ENCODE data around the gene LSR. TPM values are rescaled to one million over a fixed set of nuclear protein-coding genes. Genes with fewer than 3 reads are reported as not detected.

Gene LSR
- total RNA-seq, 1 donor from 2014 or later = 27.1 TPM

DNA sequence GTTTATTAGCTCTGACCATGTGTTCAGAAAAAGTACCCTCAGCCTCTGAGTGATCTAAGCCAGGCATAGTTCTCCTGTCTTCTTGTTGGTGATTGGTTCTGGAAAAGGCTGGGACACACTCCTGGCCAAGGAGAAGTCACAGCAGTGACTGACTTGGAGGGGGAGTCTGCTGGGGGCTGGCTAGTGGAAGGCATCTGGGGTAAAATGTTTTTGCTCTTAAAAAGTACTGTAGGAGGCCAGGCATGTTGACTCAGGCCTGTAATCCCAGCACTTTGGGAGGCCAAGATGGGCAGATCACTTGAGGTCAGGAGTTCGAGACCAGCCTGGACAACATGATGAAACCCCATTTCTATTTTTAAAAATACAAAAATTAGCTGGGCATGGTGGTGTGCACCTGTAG is 41.9 kb upstream of the LSR start:
- Mint-ChIP-seq H3K9me3 (no peaks in the 10 kb centered on the region), H3K27me3 (ENCODE audit: insufficient read depth, low read depth) (peaks cover 5% of the 10 kb centered on the region), H3K36me3 (no peaks in the 10 kb centered on the region), H3K4me3 (peak overlapping the region; percentile 57), H3K27ac (no peak overlapping the region), H3K4me1 (peaks cover 3% of the 10 kb centered on the region)
- Histone ChIP-seq H3K9ac (no peak overlapping the region), H3K27ac (no peak overlapping the region), H3K79me2 (ENCODE audit: low read depth) (no peaks in the 10 kb centered on the region), H3F3A (ENCODE audit: low read depth) (peaks cover 19% of the 10 kb centered on the region), H3K4me2 (no peak overlapping the region), H3K4me1 (peaks cover 12% of the 10 kb centered on the region), H2AFZ (replicated peaks) (no peak overlapping the region), H4K20me1 (ENCODE audit: low read depth) (no peaks in the 10 kb centered on the region), H3K9me3 (ENCODE audit: low read depth) (no peaks in the 10 kb centered on the region), H3K27me3 (no peaks in the 10 kb centered on the region), H3K4me3 (no peak overlapping the region), H3K36me3 (no peaks in the 10 kb centered on the region)
- DNase-seq (ENCODE audit: low spot score) = no peak
- TF ChIP-seq EZH2 (IDR thresholded peaks at IDR 0.05) (no peak), EZH2phosphoT487 (IDR thresholded peaks at IDR 0.05) (no peak)
- TF ChIP-seq, protein P1, sequence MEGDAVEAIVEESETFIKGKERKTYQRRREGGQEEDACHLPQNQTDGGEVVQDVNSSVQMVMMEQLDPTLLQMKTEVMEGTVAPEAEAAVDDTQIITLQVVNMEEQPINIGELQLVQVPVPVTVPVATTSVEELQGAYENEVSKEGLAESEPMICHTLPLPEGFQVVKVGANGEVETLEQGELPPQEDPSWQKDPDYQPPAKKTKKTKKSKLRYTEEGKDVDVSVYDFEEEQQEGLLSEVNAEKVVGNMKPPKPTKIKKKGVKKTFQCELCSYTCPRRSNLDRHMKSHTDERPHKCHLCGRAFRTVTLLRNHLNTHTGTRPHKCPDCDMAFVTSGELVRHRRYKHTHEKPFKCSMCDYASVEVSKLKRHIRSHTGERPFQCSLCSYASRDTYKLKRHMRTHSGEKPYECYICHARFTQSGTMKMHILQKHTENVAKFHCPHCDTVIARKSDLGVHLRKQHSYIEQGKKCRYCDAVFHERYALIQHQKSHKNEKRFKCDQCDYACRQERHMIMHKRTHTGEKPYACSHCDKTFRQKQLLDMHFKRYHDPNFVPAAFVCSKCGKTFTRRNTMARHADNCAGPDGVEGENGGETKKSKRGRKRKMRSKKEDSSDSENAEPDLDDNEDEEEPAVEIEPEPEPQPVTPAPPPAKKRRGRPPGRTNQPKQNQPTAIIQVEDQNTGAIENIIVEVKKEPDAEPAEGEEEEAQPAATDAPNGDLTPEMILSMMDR (IDR thresholded peaks at IDR 0.05) = no peak

DNA sequence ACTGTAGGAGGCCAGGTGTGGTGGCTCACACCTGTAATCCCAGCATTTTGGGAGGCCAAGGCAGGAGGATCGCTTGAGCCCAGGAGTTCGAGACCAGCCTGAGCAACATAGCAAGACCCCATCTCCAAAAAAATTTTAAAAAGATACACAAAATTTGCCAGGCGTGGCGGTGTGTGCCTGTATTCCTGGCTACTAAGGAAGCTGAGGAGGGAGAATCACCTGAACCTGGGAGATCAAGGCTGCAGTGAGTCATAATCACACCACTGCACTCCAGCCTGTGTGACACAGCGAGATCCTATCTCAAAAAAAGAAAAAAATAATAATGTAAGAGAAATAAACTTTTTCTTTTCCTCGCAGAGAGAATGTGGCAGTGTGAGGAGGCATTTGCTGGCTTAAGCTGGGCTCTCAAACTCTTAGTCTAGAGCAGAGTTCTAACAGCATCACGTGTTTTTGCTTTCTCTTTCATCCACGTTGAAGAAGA is 41.4 kb upstream of the LSR start:
- no peaks in the 10 kb centered on the region for H3K79me2 ChIP-seq (ENCODE audit: low read depth)
- H3K4me1 ChIP-seq = peaks cover 12% of the 10 kb centered on the region
- no peaks in the 10 kb centered on the region for H3K9me3 ChIP-seq (ENCODE audit: low read depth)
- no peaks in the 10 kb centered on the region for H3K27me3 ChIP-seq
- no peak overlapping the region for H3K4me3 ChIP-seq
- H4K20me1 ChIP-seq (ENCODE audit: low read depth) = no peaks in the 10 kb centered on the region
- TF ChIP-seq EZH2phosphoT487 (IDR thresholded peaks at IDR 0.05) (no peak), EZH2 (IDR thresholded peaks at IDR 0.05) (no peak)
- TF ChIP-seq, protein P1 (IDR thresholded peaks at IDR 0.05) = no peak
- Mint-ChIP-seq H3K36me3 (no peaks in the 10 kb centered on the region), H3K9me3 (no peaks in the 10 kb centered on the region), H3K27me3 (ENCODE audit: insufficient read depth, low read depth) (peaks cover 5% of the 10 kb centered on the region), H3K4me3 (no peak overlapping the region), H3K27ac (no peak overlapping the region), H3K4me1 (peaks cover 3% of the 10 kb centered on the region)
- no peak overlapping the region for H2AFZ ChIP-seq (replicated peaks)
- H3F3A ChIP-seq (ENCODE audit: low read depth) = peaks cover 19% of the 10 kb centered on the region
- DNase-seq (ENCODE audit: low spot score) = no peak
- no peak overlapping the region for H3K27ac ChIP-seq
- H3K4me2 ChIP-seq = no peak overlapping the region
- no peaks in the 10 kb centered on the region for H3K36me3 ChIP-seq
- no peak overlapping the region for H3K9ac ChIP-seq

DNA sequence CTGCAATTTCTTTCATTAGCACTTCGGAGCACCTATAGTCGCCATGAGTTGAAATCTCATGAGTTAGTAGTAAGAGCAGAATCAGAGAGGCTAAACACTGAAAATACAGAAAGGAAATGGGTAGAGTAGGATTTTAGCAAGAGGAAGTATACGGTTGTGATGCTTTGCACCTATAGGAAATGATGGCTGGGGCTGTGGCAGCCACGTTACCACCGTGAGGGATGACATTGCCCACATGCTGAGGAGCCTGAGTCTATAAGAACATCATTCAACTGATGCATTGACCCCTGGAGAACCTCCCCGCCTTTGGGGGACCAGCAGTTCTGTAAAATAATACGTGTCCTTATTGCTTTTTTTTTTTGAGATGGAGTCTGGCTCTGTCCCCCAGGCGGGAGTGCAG is 40.7 kb upstream of the LSR start:
- Histone ChIP-seq H3K27me3 (no peaks in the 10 kb centered on the region), H3K79me2 (ENCODE audit: low read depth) (no peaks in the 10 kb centered on the region), H3K4me1 (peaks cover 5% of the 10 kb centered on the region), H3K9me3 (ENCODE audit: low read depth) (no peaks in the 10 kb centered on the region), H4K20me1 (ENCODE audit: low read depth) (no peaks in the 10 kb centered on the region), H3K27ac (no peak overlapping the region), H3K9ac (no peak overlapping the region), H3F3A (ENCODE audit: low read depth) (peaks cover 17% of the 10 kb centered on the region), H3K4me3 (no peak overlapping the region), H3K4me2 (no peak overlapping the region), H3K36me3 (no peaks in the 10 kb centered on the region), H2AFZ (replicated peaks) (no peak overlapping the region)
- Mint-ChIP-seq H3K36me3 (no peaks in the 10 kb centered on the region), H3K9me3 (no peaks in the 10 kb centered on the region), H3K27me3 (ENCODE audit: insufficient read depth, low read depth) (peaks cover 5% of the 10 kb centered on the region), H3K4me1 (peaks cover under 1% of the 10 kb centered on the region), H3K27ac (no peak overlapping the region), H3K4me3 (no peak overlapping the region)
- TF ChIP-seq EZH2phosphoT487 (IDR thresholded peaks at IDR 0.05) (no peak), EZH2 (IDR thresholded peaks at IDR 0.05) (no peak)
- TF ChIP-seq, protein P1 (IDR thresholded peaks at IDR 0.05) = no peak
- DNase-seq (ENCODE audit: low spot score) = no peak

Data from neural progenitor cell (in vitro differentiated cells).